GM18858 (cell line): ENCODE results near the gene SLC24A3.

ENCODE experiments used
- ATAC-seq: cut with Tn5 transposase; IDR thresholded peaks from one replicate; pipeline ENCODE4 v1.9.1; 2021; ENCODE audit not compliant: unreplicated experiment

Gene SLC24A3

GRCh38 chr20:19451231-19451922 is 238.9 kb downstream of the SLC24A3 start:
- no peak for ATAC-seq

- ATAC-seq: no peak
Measured at GRCh38 chr20:19451923-19452295, 239.5 kb downstream of the SLC24A3 start.

- ATAC-seq: no peak
Measured at GRCh38 chr20:19453410-19453809, 241.0 kb downstream of the SLC24A3 start.

- ATAC-seq: no peak
Measured at GRCh38 chr20:19453862-19454261, 241.4 kb downstream of the SLC24A3 start.

- no peak for ATAC-seq
Measured at GRCh38 chr20:19456595-19457395, 244.4 kb downstream of the SLC24A3 start.

GRCh38 chr20:19457611-19458010 is 245.2 kb downstream of the SLC24A3 start:
- no peak for ATAC-seq

- no peak for ATAC-seq
Measured at GRCh38 chr20:19460386-19460785, 247.9 kb downstream of the SLC24A3 start.

GRCh38 chr20:19462491-19462890 is 250.0 kb downstream of the SLC24A3 start:
- ATAC-seq: no peak

GRCh38 chr20:19463597-19463996 is 251.2 kb downstream of the SLC24A3 start:
- no peak for ATAC-seq

GRCh38 chr20:19465536-19465935 is 253.1 kb downstream of the SLC24A3 start:
- no peak for ATAC-seq

GRCh38 chr20:19466206-19466928 is 253.9 kb downstream of the SLC24A3 start:
- ATAC-seq: no peak

GRCh38 chr20:19473216-19473921 is 260.9 kb downstream of the SLC24A3 start:
- no peak for ATAC-seq

- ATAC-seq: no peak
Measured at GRCh38 chr20:19473922-19474286, 261.5 kb downstream of the SLC24A3 start.

GRCh38 chr20:19478320-19478895 is 266.0 kb downstream of the SLC24A3 start:
- ATAC-seq: no peak

- ATAC-seq: no peak
Measured at GRCh38 chr20:19482726-19483125, 270.3 kb downstream of the SLC24A3 start.

- no peak for ATAC-seq
Measured at GRCh38 chr20:19483309-19483708, 270.9 kb downstream of the SLC24A3 start.

GRCh38 chr20:19486446-19486845 is 274.0 kb downstream of the SLC24A3 start:
- no peak for ATAC-seq

- ATAC-seq: no peak
Measured at GRCh38 chr20:19487420-19487819, 275.0 kb downstream of the SLC24A3 start.

- ATAC-seq: no peak
Measured at GRCh38 chr20:19491241-19491640, 278.8 kb downstream of the SLC24A3 start.

- ATAC-seq: no peak
Measured at GRCh38 chr20:19492116-19492515, 279.7 kb downstream of the SLC24A3 start.
